ENCODE data around the gene NT5C.

NT5C gene

DNA sequence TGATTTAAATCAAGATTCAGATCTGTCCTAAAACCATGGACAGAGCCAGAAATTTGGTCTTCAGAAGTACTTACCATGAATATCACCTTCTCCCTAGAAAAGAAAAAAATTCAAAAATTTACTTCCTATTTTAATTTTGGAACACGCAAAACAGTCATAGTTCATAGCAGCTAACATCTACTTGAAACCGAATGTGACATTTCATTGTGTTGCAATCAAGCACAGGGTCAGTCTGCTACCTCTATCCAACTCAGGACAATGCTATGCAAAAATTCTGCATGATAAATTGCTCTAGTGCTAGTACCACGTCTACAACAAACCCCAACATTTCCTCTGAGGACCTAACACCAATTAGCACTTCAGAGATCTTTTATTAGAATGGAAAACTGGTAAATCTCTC lies 15.1 kb upstream of the NT5C start:
- no peaks in the 10 kb centered on the region for H3K27me3 ChIP-seq (ENCODE audit: insufficient read depth, low read length, poor library complexity, severe bottlenecking)
- no peaks in the 10 kb centered on the region for H3K9me3 ChIP-seq (ENCODE audit: insufficient read depth, low read depth, low read length)
- H3K4me3 ChIP-seq (ENCODE audit: low read length, poor library complexity, severe bottlenecking), result no peak overlapping the region
- H3K9me2 ChIP-seq (replicated peaks; ENCODE audit: low read depth, low read length), result no peaks in the 10 kb centered on the region
- no peak overlapping the region for H3K9ac ChIP-seq (ENCODE audit: low read depth, low read length, poor library complexity, severe bottlenecking)
- H3K4me2 ChIP-seq (ENCODE audit: low read depth, low read length, poor library complexity, severe bottlenecking), result no peak overlapping the region
- peaks cover 56% of the 10 kb centered on the region for H4K20me1 ChIP-seq (ENCODE audit: insufficient read depth, low read length, poor library complexity, severe bottlenecking)
- H3K4me1 ChIP-seq (ENCODE audit: insufficient read depth, low read length, poor library complexity, severe bottlenecking), result peaks cover 39% of the 10 kb centered on the region
- no peak for TF ChIP-seq EZH2phosphoT487 (IDR thresholded peaks at IDR 0.05; ENCODE audit: borderline replicate concordance)
- TF ChIP-seq, protein P1, sequence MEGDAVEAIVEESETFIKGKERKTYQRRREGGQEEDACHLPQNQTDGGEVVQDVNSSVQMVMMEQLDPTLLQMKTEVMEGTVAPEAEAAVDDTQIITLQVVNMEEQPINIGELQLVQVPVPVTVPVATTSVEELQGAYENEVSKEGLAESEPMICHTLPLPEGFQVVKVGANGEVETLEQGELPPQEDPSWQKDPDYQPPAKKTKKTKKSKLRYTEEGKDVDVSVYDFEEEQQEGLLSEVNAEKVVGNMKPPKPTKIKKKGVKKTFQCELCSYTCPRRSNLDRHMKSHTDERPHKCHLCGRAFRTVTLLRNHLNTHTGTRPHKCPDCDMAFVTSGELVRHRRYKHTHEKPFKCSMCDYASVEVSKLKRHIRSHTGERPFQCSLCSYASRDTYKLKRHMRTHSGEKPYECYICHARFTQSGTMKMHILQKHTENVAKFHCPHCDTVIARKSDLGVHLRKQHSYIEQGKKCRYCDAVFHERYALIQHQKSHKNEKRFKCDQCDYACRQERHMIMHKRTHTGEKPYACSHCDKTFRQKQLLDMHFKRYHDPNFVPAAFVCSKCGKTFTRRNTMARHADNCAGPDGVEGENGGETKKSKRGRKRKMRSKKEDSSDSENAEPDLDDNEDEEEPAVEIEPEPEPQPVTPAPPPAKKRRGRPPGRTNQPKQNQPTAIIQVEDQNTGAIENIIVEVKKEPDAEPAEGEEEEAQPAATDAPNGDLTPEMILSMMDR (conservative IDR thresholded peaks at IDR 0.05; ENCODE audit: low read length), result no peak
- no peak overlapping the region for H2AFZ ChIP-seq (ENCODE audit: low read length)
- peaks cover 73% of the 10 kb centered on the region for H3K36me3 ChIP-seq (ENCODE audit: insufficient read depth, low read length)
- peaks cover 91% of the 10 kb centered on the region for H3K79me2 ChIP-seq (ENCODE audit: insufficient read depth, low read length)
- H3F3A ChIP-seq (ENCODE audit: low read depth), result 0 out of 2 replicates have a peak, but pooled peaks cover 6% of the 10 kb centered on the region

DNA sequence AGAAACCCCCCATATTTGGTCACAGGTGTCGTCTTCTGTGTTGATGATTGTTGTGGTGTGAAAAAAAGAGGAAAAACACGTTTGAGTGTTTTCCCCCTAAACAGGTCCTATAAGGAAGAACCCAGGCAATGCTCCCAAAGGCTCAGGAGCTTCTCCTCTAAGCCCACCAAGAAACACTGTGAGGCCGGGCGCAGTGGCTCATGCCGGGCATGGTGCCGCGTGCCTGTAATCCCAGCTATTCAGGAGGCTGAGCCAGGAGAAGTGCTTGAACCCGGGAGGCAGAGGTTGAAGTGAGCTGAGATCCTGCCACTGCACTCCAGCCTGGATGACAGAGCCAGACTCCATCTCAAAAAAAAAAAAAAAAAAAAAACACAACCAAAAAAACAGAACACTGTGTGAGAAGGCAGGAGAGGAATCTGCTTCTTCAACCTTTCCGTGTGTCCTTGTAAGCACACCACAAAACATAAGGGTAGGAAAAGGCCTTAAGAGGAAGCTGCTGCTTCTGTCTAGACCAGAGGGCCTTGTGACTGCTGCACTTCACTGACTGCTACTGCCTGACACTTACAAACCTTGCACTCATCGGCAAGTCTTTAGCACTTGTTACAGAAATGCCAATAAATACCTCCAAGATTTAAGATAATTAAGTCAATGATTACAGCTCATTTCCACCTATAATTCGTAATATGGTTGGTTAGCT lies 13.4 kb upstream of the NT5C start:
- H3K36me3 ChIP-seq (ENCODE audit: insufficient read depth, low read length), result peaks cover 87% of the 10 kb centered on the region
- no peak overlapping the region for H3K4me3 ChIP-seq (ENCODE audit: low read length, poor library complexity, severe bottlenecking)
- H4K20me1 ChIP-seq (ENCODE audit: insufficient read depth, low read length, poor library complexity, severe bottlenecking), result peaks cover 48% of the 10 kb centered on the region
- no peak overlapping the region for H2AFZ ChIP-seq (ENCODE audit: low read length)
- no peak overlapping the region for H3K4me2 ChIP-seq (ENCODE audit: low read depth, low read length, poor library complexity, severe bottlenecking)
- H3K27me3 ChIP-seq (ENCODE audit: insufficient read depth, low read length, poor library complexity, severe bottlenecking), result no peaks in the 10 kb centered on the region
- H3K9me3 ChIP-seq (ENCODE audit: insufficient read depth, low read depth, low read length), result no peaks in the 10 kb centered on the region
- H3K9ac ChIP-seq (ENCODE audit: low read depth, low read length, poor library complexity, severe bottlenecking), result no peak overlapping the region
- TF ChIP-seq EZH2phosphoT487 (IDR thresholded peaks at IDR 0.05; ENCODE audit: borderline replicate concordance), result no peak
- TF ChIP-seq, protein P1 (conservative IDR thresholded peaks at IDR 0.05; ENCODE audit: low read length), result no peak
- H3F3A ChIP-seq (ENCODE audit: low read depth), result 0 out of 2 replicates have a peak, but pooled peaks cover 8% of the 10 kb centered on the region
- H3K9me2 ChIP-seq (replicated peaks; ENCODE audit: low read depth, low read length), result no peaks in the 10 kb centered on the region
- peaks cover 45% of the 10 kb centered on the region for H3K4me1 ChIP-seq (ENCODE audit: insufficient read depth, low read length, poor library complexity, severe bottlenecking)
- H3K79me2 ChIP-seq (ENCODE audit: insufficient read depth, low read length), result peaks cover 89% of the 10 kb centered on the region

DNA sequence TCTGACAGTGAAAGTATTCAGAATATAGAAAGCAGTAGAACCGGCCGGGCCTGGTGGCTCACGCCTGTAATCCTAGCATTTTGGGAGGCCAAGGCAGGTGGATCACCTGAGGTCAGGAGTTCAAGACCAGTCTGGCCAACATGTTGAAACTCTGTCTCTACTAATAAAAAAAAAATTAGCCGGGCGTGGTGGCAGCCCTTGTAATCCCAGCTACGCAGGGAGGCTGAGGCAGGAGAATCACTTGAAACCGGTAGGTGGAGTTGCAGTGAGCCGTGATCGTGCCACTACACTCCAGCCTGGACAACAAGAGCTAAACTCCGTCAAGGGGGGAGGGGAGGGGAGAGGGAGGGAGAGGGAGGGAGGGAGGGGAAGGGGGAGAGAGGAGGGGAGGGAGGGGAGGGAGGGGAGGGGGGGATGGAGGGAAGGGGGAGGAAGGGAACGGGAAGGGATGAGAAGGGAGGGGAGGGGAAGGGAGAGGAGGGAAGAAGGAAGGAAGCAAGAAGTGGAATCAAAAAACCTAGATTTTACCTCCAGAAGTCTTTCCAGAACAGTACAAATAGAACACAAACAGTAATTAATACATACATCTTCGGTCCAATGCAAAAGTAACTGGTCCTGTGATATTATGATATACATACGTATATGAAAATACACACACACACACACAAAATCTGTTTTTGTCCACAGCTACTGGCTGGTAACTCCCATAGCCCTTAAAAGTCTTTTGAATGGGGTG lies 10.9 kb upstream of the NT5C start:
- Histone ChIP-seq H2AFZ (ENCODE audit: low read length) (no peak overlapping the region), H3K4me1 (ENCODE audit: insufficient read depth, low read length, poor library complexity, severe bottlenecking) (peaks cover 23% of the 10 kb centered on the region), H3K79me2 (ENCODE audit: insufficient read depth, low read length) (peaks cover 89% of the 10 kb centered on the region), H3K27me3 (ENCODE audit: insufficient read depth, low read length, poor library complexity, severe bottlenecking) (no peaks in the 10 kb centered on the region), H3K36me3 (ENCODE audit: insufficient read depth, low read length) (peaks cover 89% of the 10 kb centered on the region), H4K20me1 (ENCODE audit: insufficient read depth, low read length, poor library complexity, severe bottlenecking) (peaks cover 38% of the 10 kb centered on the region), H3K4me3 (ENCODE audit: low read length, poor library complexity, severe bottlenecking) (no peak overlapping the region), H3K9me2 (replicated peaks; ENCODE audit: low read depth, low read length) (no peaks in the 10 kb centered on the region), H3F3A (ENCODE audit: low read depth) (0 out of 2 replicates have a peak, but pooled peaks cover 8% of the 10 kb centered on the region), H3K9ac (ENCODE audit: low read depth, low read length, poor library complexity, severe bottlenecking) (peak overlapping the region; percentile 48), H3K9me3 (ENCODE audit: insufficient read depth, low read depth, low read length) (no peaks in the 10 kb centered on the region), H3K4me2 (ENCODE audit: low read depth, low read length, poor library complexity, severe bottlenecking) (no peak overlapping the region)
- no peak for TF ChIP-seq EZH2phosphoT487 (IDR thresholded peaks at IDR 0.05; ENCODE audit: borderline replicate concordance)
- TF ChIP-seq, protein P1 (conservative IDR thresholded peaks at IDR 0.05; ENCODE audit: low read length), result no peak
